Measurements from ENCODE around the gene SEMA3E. TPM values are rescaled to one million over a fixed set of nuclear protein-coding genes. Genes with fewer than 3 reads are reported as not detected.

Gene SEMA3E
- polyA plus RNA-seq, 1 donor from 2014 or later, result 0.98 TPM

- Histone ChIP-seq H3K36me3 (ENCODE audit: insufficient read depth, low read length) (no peaks in the 10 kb centered on the region), H3K9me3 (ENCODE audit: low read length) (no peaks in the 10 kb centered on the region), H3K27ac (ENCODE audit: low read length) (no peak overlapping the region), H2AFZ (ENCODE audit: low read depth, low read length) (no peak overlapping the region), H3K79me2 (replicated peaks; ENCODE audit: insufficient read depth, low read length) (no peaks in the 10 kb centered on the region), H3K4me2 (ENCODE audit: low read length) (no peak overlapping the region), H3K9me2 (ENCODE audit: insufficient read depth, low read length) (no peaks in the 10 kb centered on the region), H3K4me3 (ENCODE audit: low read length) (no peak overlapping the region), H3F3A (ENCODE audit: insufficient read depth, low read length, poor library complexity, severe bottlenecking) (no peaks in the 10 kb centered on the region), H3K9ac (ENCODE audit: low read length) (no peak overlapping the region), H4K20me1 (ENCODE audit: insufficient read depth) (no peaks in the 10 kb centered on the region), H3K27me3 (ENCODE audit: insufficient read depth, low read depth, low read length) (no peaks in the 10 kb centered on the region)
- TF ChIP-seq, protein P1, sequence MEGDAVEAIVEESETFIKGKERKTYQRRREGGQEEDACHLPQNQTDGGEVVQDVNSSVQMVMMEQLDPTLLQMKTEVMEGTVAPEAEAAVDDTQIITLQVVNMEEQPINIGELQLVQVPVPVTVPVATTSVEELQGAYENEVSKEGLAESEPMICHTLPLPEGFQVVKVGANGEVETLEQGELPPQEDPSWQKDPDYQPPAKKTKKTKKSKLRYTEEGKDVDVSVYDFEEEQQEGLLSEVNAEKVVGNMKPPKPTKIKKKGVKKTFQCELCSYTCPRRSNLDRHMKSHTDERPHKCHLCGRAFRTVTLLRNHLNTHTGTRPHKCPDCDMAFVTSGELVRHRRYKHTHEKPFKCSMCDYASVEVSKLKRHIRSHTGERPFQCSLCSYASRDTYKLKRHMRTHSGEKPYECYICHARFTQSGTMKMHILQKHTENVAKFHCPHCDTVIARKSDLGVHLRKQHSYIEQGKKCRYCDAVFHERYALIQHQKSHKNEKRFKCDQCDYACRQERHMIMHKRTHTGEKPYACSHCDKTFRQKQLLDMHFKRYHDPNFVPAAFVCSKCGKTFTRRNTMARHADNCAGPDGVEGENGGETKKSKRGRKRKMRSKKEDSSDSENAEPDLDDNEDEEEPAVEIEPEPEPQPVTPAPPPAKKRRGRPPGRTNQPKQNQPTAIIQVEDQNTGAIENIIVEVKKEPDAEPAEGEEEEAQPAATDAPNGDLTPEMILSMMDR (IDR thresholded peaks at IDR 0.05; ENCODE audit: poor library complexity, severe bottlenecking), result no peak
- TF ChIP-seq TAF1 (IDR thresholded peaks at IDR 0.05; ENCODE audit: low read depth) (no peak), SMC3 (conservative IDR thresholded peaks at IDR 0.05; ENCODE audit: poor library complexity) (no peak), EZH2 (IDR thresholded peaks at IDR 0.05; ENCODE audit: borderline replicate concordance, insufficient read depth, low read length, poor library complexity, severe bottlenecking) (no peak), RAD21 (conservative IDR thresholded peaks at IDR 0.05) (no peak), REST (IDR thresholded peaks at IDR 0.05; ENCODE audit: borderline replicate concordance) (no peak), POLR2AphosphoS5 (IDR thresholded peaks at IDR 0.05) (no peak), EP300 (conservative IDR thresholded peaks at IDR 0.05; ENCODE audit: poor library complexity, severe bottlenecking) (no peak)
These were observed 219.4 kb downstream of the SEMA3E start for GRCh38 chr7:83429493-83429892.

- no peak overlapping the region for H3K27ac ChIP-seq (ENCODE audit: low read length)
These were observed 221.1 kb downstream of the SEMA3E start for GRCh38 chr7:83427884-83428283.

DNA sequence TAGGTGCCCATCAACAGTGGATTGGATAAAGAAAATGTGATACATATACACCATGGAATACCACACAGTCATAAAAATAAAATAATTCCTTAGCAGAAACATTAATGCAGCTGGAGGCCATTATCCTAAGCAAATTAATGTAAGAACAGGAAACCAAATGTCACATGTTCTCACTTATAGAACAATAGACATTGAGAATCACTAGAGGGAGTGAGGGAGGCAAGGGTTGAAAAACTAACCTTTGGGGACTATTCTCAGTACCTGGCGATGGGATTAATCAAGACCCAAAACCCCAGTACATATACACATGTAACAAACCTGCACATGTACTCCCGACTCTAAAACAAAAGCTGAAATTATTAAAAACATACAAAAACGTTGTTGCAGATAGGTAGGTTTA, 222.6 kb downstream of the SEMA3E start:
- H3K9me2 ChIP-seq (ENCODE audit: insufficient read depth, low read length), result no peaks in the 10 kb centered on the region
- no peak overlapping the region for H3K9ac ChIP-seq (ENCODE audit: low read length)
- H3K36me3 ChIP-seq (ENCODE audit: insufficient read depth, low read length), result no peaks in the 10 kb centered on the region
- H3K4me2 ChIP-seq (ENCODE audit: low read length), result no peak overlapping the region
- H3K27me3 ChIP-seq (ENCODE audit: insufficient read depth, low read depth, low read length), result no peaks in the 10 kb centered on the region
- no peaks in the 10 kb centered on the region for H4K20me1 ChIP-seq (ENCODE audit: insufficient read depth)
- H3F3A ChIP-seq (ENCODE audit: insufficient read depth, low read length, poor library complexity, severe bottlenecking), result no peaks in the 10 kb centered on the region
- no peak for TF ChIP-seq REST (IDR thresholded peaks at IDR 0.05; ENCODE audit: borderline replicate concordance)
- TF ChIP-seq, protein P1 (IDR thresholded peaks at IDR 0.05; ENCODE audit: poor library complexity, severe bottlenecking), result no peak
- no peak for TF ChIP-seq EP300 (conservative IDR thresholded peaks at IDR 0.05; ENCODE audit: poor library complexity, severe bottlenecking)
- TF ChIP-seq RAD21 (conservative IDR thresholded peaks at IDR 0.05), result no peak
- TF ChIP-seq SMC3 (conservative IDR thresholded peaks at IDR 0.05; ENCODE audit: poor library complexity), result no peak
- no peak for TF ChIP-seq POLR2AphosphoS5 (IDR thresholded peaks at IDR 0.05)
- no peak for TF ChIP-seq TAF1 (IDR thresholded peaks at IDR 0.05; ENCODE audit: low read depth)
- TF ChIP-seq MXI1 (conservative IDR thresholded peaks at IDR 0.05; ENCODE audit: poor library complexity, severe bottlenecking), result no peak
- TF ChIP-seq EZH2 (IDR thresholded peaks at IDR 0.05; ENCODE audit: borderline replicate concordance, insufficient read depth, low read length, poor library complexity, severe bottlenecking), result no peak
- no peak overlapping the region for H2AFZ ChIP-seq (ENCODE audit: low read depth, low read length)
- H3K27ac ChIP-seq (ENCODE audit: low read length), result no peak overlapping the region
- H3K4me3 ChIP-seq (ENCODE audit: low read length), result no peak overlapping the region
- H3K9me3 ChIP-seq (ENCODE audit: low read length), result no peaks in the 10 kb centered on the region
- no peaks in the 10 kb centered on the region for H3K79me2 ChIP-seq (replicated peaks; ENCODE audit: insufficient read depth, low read length)

More at GRCh38 chr7:83427884-83428283, 221.1 kb downstream of the SEMA3E start:
- H3K4me3 ChIP-seq (ENCODE audit: low read length), result no peak overlapping the region
- no peaks in the 10 kb centered on the region for H3K36me3 ChIP-seq (ENCODE audit: insufficient read depth, low read length)
- TF ChIP-seq EP300 (conservative IDR thresholded peaks at IDR 0.05; ENCODE audit: poor library complexity, severe bottlenecking), result no peak
- TF ChIP-seq POLR2AphosphoS5 (IDR thresholded peaks at IDR 0.05), result no peak
- no peak overlapping the region for H3K9ac ChIP-seq (ENCODE audit: low read length)
- no peaks in the 10 kb centered on the region for H4K20me1 ChIP-seq (ENCODE audit: insufficient read depth)
- H3K4me2 ChIP-seq (ENCODE audit: low read length), result no peak overlapping the region
- H3K9me3 ChIP-seq (ENCODE audit: low read length), result no peaks in the 10 kb centered on the region
- H3F3A ChIP-seq (ENCODE audit: insufficient read depth, low read length, poor library complexity, severe bottlenecking), result no peaks in the 10 kb centered on the region
- H3K9me2 ChIP-seq (ENCODE audit: insufficient read depth, low read length), result no peaks in the 10 kb centered on the region
- H3K79me2 ChIP-seq (replicated peaks; ENCODE audit: insufficient read depth, low read length), result no peaks in the 10 kb centered on the region
- no peak overlapping the region for H2AFZ ChIP-seq (ENCODE audit: low read depth, low read length)
- no peaks in the 10 kb centered on the region for H3K27me3 ChIP-seq (ENCODE audit: insufficient read depth, low read depth, low read length)

Data from neural cell (in vitro differentiated cells).